OCI-LY1 (cell line): ENCODE results near the gene FLYWCH1.

Experiments used
- H2AFZ ChIP-seq: fragments of 200-600 bp; sonication (generic), shearing (Covaris generic); 2 replicates; pipeline ENCODE4 v1.6.0; 2014; ENCODE audit warnings: antibody characterized with exemption, mild to moderate bottlenecking, low read length
- H3F3A ChIP-seq: fragments of 200-600 bp; sonication (generic), shearing (Covaris generic); 2 replicates; pipeline ENCODE4 v1.6.0; 2014; ENCODE audit warnings: mild to moderate bottlenecking, antibody characterized with exemption, low read length, moderate library complexity; ENCODE audit not compliant: insufficient read depth
- H3K27ac ChIP-seq: fragments of 200-600 bp; sonication (generic); 2 replicates; pipeline ENCODE4 v1.5.1; 2014; ENCODE audit warnings: low read length, mixed run types, mild to moderate bottlenecking, low read depth; ENCODE audit not compliant: poor library complexity, severe bottlenecking
- H3K27me3 ChIP-seq: fragments of 200-600 bp; sonication (generic); 2 replicates; pipeline ENCODE4 v1.6.0; 2014; ENCODE audit warnings: antibody characterized with exemption, mild to moderate bottlenecking, low read length, moderate library complexity; ENCODE audit not compliant: insufficient read depth
- H3K36me3 ChIP-seq: fragments of 200-600 bp; sonication (generic); 2 replicates; pipeline ENCODE4 v1.6.1; 2014; ENCODE audit warnings: mild to moderate bottlenecking, antibody characterized with exemption, low read length, moderate library complexity, mixed read lengths; ENCODE audit not compliant: insufficient read depth
- H3K4me1 ChIP-seq: fragments of 200-600 bp; sonication (generic); 2 replicates; pipeline ENCODE4 v1.5.1; 2014; ENCODE audit warnings: mild to moderate bottlenecking, low read length, moderate library complexity; ENCODE audit not compliant: insufficient read depth, severe bottlenecking
- H3K4me2 ChIP-seq: fragments of 200-600 bp; sonication (generic), shearing (Covaris generic); 2 replicates; pipeline ENCODE4 v1.6.1; 2014; ENCODE audit warnings: low read length
- H3K4me3 ChIP-seq: fragments of 200-600 bp; sonication (generic); 2 replicates; pipeline ENCODE4 v1.5.1; 2014; ENCODE audit warnings: low read length, low read depth, mild to moderate bottlenecking, mixed read lengths; ENCODE audit not compliant: poor library complexity, severe bottlenecking
- H3K79me2 ChIP-seq: fragments of 200-600 bp; shearing (Covaris generic); 2 replicates; pipeline ENCODE4 v1.6.1; 2016; ENCODE audit warnings: mixed run types, low read length, mixed read lengths; ENCODE audit not compliant: insufficient read depth
- H3K9ac ChIP-seq: fragments of 200-600 bp; sonication (generic), shearing (Covaris generic); 2 replicates; pipeline ENCODE4 v1.6.1; 2014; ENCODE audit warnings: mild to moderate bottlenecking, low read length, mixed read lengths
- H3K9me2 ChIP-seq: fragments of 200-600 bp; sonication (generic), shearing (Covaris generic); 2 replicates; pipeline ENCODE4 v1.6.1; 2014; ENCODE audit warnings: low read depth, mild to moderate bottlenecking, low read length, mixed read lengths
- H3K9me3 ChIP-seq: fragments of 200-600 bp; shearing (Covaris generic); 2 replicates; pipeline ENCODE4 v1.6.1; 2014; ENCODE audit warnings: low read length, mixed read lengths
- H4K20me1 ChIP-seq: fragments of 200-600 bp; sonication (generic), shearing (Covaris generic); 2 replicates; pipeline ENCODE4 v1.6.0; 2016; ENCODE audit warnings: mild to moderate bottlenecking, low read length; ENCODE audit not compliant: insufficient read depth
- CTCF ChIP-seq: fragments of 200-600 bp; sonication (generic), shearing (Covaris generic); IDR thresholded peaks from 2 replicates; pipeline ENCODE4 v1.5.1; 2017; ENCODE audit warnings: mild to moderate bottlenecking, antibody characterized with exemption, low read length, moderate library complexity, mixed read lengths
- EZH2 ChIP-seq: fragments of 200-600 bp; sonication (generic), shearing (Covaris generic); IDR thresholded peaks from 2 replicates; pipeline ENCODE4 v1.8.0; 2017; ENCODE audit warnings: borderline replicate concordance, mixed run types, mild to moderate bottlenecking, antibody characterized with exemption, low read length, moderate library complexity, mixed read lengths

The FLYWCH1 gene

DNA sequence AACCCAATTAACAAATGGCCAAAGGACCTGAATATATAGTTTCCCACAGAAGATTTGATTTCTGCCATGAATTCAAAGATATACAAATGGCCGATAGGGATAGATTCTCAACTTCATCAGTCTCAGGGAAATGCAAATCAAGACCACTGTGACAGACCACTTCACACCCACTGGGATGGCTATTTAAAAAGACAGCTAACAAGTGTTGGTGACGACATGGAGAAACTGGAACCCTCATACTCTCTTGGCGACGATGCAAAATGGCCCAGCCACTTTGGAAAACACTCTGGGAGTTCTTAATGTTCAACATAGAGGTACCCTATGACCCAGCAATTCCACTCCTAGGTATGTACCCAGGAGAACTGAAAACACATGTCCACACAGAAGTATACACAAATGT, 34.9 kb downstream of the FLYWCH1 start:
- Histone ChIP-seq H4K20me1 (no peaks in the 10 kb centered on the region), H3K4me2 (no peak overlapping the region), H3F3A (no peaks in the 10 kb centered on the region), H3K9me3 (no peaks in the 10 kb centered on the region), H2AFZ (no peak overlapping the region), H3K36me3 (peaks cover 15% of the 10 kb centered on the region), H3K79me2 (no peaks in the 10 kb centered on the region), H3K4me3 (no peak overlapping the region), H3K9ac (no peak overlapping the region), H3K27me3 (no peaks in the 10 kb centered on the region), H3K9me2 (no peaks in the 10 kb centered on the region), H3K27ac (no peak overlapping the region), H3K4me1 (no peaks in the 10 kb centered on the region)
- TF ChIP-seq EZH2, result no peak
- no peak for TF ChIP-seq CTCF

DNA sequence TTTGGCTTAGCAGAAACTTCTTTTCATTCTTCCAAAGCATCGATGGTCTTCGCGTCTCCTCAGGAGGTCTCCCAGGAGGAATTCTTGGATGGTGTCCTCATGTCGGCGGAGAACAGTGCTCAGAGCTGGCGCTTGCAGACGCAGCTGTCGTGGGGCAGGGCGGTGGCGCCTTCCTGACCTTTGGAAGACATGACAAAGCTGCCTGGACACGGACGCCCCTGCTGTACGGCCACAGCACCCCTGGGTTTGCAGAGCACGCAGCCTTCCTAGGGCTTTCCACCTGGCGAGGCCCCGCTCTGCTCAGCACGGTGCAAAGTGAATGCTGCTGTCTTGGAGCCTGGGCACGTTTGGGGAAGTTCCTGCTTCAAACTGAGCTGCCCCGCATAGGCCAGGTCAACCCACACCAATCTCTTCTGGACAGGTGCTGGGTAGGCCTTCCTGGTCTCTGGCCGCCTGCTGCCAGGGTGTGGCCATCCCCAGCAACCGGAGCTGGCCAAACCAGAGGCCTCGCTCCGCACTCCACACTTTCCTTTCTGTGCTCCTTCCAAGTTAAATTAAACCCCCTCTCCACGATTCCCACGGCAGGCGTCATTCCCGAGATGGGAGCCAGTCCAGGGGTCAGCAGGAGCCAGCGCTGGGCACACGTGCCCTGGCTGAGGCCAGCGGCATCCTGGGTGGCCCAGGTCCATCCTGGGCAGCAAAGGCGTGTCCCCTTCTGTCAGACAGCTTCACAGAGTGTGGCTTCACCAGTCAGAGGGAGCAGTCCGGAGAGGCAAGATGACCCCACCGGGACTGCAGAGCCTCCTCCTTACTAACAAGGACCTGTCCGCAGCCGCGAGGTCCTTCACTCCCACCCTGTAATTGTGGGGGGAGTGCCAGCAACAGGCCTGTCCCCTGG, 37.3 kb downstream of the FLYWCH1 start:
- H3F3A ChIP-seq, result no peaks in the 10 kb centered on the region
- H3K27me3 ChIP-seq, result no peaks in the 10 kb centered on the region
- no peaks in the 10 kb centered on the region for H3K9me3 ChIP-seq
- H3K9me2 ChIP-seq, result no peaks in the 10 kb centered on the region
- H3K36me3 ChIP-seq, result peaks cover 4% of the 10 kb centered on the region
- H3K79me2 ChIP-seq, result no peaks in the 10 kb centered on the region
- no peak overlapping the region for H3K27ac ChIP-seq
- no peak overlapping the region for H3K4me3 ChIP-seq
- no peak overlapping the region for H3K9ac ChIP-seq
- peaks cover 9% of the 10 kb centered on the region for H3K4me1 ChIP-seq
- no peak overlapping the region for H2AFZ ChIP-seq
- no peaks in the 10 kb centered on the region for H4K20me1 ChIP-seq
- no peak for TF ChIP-seq EZH2
- TF ChIP-seq CTCF, result no peak
- no peak overlapping the region for H3K4me2 ChIP-seq

DNA sequence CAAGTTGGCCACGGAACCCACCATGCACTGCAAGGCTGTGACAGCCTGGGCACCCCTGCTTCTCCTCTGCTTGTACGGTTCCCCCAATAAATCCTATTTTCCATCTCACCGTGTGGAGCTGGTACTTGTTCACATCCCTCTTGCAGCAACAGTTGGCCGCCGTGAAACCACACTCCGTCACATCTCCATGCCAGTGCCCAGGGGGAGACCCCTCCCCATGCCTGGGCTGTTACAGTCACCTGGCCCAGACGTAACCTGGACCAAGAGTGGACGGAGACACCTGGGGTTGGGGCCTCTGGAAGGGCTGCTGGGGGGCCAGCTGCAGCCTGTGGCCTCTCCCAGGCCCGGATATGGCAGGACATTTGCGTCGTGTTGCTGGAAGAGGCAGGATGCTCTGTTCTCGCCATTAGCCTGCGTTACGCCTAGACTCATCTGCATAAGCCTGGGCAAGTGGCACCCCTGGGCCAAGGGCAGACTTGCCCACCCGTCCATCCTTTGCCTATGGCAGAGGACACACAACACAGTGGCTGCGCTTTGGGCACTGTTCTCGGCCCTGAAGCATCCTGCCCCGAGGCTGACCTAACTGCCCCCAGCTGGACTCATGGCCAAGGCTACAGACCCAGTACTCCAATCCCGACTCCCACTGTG, 38.1 kb downstream of the FLYWCH1 start:
- H3K36me3 ChIP-seq, result peaks cover 4% of the 10 kb centered on the region
- H3F3A ChIP-seq, result no peaks in the 10 kb centered on the region
- no peak overlapping the region for H3K4me2 ChIP-seq
- TF ChIP-seq CTCF, result no peak
- TF ChIP-seq EZH2, result no peak
- no peaks in the 10 kb centered on the region for H3K9me3 ChIP-seq
- H4K20me1 ChIP-seq, result no peaks in the 10 kb centered on the region
- no peaks in the 10 kb centered on the region for H3K79me2 ChIP-seq
- no peak overlapping the region for H2AFZ ChIP-seq
- H3K27me3 ChIP-seq, result no peaks in the 10 kb centered on the region; the same call in 1 of the 2 replicates
- H3K4me1 ChIP-seq, result peaks cover 16% of the 10 kb centered on the region
- H3K27ac ChIP-seq, result no peak overlapping the region
- no peaks in the 10 kb centered on the region for H3K9me2 ChIP-seq
- H3K9ac ChIP-seq, result no peak overlapping the region
- no peak overlapping the region for H3K4me3 ChIP-seq
